ENCODE measurements around the gene CASKIN1.

DNA sequence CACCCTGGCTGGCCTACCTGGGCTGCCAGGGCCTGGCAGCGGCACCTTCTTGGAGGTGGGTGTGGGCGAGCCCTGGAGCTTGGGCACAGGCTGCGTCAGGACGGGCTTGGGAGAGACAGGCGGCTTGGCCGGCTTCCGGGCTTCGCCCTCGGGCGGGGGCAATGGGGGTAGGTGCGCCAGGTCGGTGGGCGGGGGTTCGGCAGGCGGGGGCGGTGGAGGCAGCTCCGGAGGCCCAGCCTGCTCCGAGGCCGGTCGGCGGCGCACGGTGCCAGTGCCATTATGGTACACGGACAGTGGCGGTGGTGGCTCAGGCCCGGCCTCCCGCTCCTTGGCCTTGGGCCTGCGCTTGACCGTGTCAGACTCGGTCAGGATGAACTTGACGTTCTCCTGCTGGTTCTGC is 16.8 kb downstream of the CASKIN1 start:
- TF ChIP-seq, protein P1, sequence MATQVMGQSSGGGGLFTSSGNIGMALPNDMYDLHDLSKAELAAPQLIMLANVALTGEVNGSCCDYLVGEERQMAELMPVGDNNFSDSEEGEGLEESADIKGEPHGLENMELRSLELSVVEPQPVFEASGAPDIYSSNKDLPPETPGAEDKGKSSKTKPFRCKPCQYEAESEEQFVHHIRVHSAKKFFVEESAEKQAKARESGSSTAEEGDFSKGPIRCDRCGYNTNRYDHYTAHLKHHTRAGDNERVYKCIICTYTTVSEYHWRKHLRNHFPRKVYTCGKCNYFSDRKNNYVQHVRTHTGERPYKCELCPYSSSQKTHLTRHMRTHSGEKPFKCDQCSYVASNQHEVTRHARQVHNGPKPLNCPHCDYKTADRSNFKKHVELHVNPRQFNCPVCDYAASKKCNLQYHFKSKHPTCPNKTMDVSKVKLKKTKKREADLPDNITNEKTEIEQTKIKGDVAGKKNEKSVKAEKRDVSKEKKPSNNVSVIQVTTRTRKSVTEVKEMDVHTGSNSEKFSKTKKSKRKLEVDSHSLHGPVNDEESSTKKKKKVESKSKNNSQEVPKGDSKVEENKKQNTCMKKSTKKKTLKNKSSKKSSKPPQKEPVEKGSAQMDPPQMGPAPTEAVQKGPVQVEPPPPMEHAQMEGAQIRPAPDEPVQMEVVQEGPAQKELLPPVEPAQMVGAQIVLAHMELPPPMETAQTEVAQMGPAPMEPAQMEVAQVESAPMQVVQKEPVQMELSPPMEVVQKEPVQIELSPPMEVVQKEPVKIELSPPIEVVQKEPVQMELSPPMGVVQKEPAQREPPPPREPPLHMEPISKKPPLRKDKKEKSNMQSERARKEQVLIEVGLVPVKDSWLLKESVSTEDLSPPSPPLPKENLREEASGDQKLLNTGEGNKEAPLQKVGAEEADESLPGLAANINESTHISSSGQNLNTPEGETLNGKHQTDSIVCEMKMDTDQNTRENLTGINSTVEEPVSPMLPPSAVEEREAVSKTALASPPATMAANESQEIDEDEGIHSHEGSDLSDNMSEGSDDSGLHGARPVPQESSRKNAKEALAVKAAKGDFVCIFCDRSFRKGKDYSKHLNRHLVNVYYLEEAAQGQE (IDR thresholded peaks at IDR 0.05; ENCODE audit: low read depth) = no peak
- TF ChIP-seq RAD21 (IDR thresholded peaks at IDR 0.05; ENCODE audit: low read depth) (no peak), EP300 (IDR thresholded peaks at IDR 0.05; ENCODE audit: borderline replicate concordance) (no peak), YY1 (IDR thresholded peaks at IDR 0.05; ENCODE audit: low read depth) (no peak), CEBPB (IDR thresholded peaks at IDR 0.05) (no peak), CREB1 (IDR thresholded peaks at IDR 0.05; ENCODE audit: low read depth) (no peak), EGR1 (IDR thresholded peaks at IDR 0.05) (no peak)
- TF ChIP-seq, protein P2, sequence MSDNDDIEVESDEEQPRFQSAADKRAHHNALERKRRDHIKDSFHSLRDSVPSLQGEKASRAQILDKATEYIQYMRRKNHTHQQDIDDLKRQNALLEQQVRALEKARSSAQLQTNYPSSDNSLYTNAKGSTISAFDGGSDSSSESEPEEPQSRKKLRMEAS (IDR thresholded peaks at IDR 0.05) = no peak

All from Ishikawa (cell line).